PFSK-1 (cell line): Measurements from ENCODE around the gene SERGEF.

Experiments used
- POLR2AphosphoS5 ChIP-seq: IDR thresholded peaks from 2 replicates; pipeline ENCODE4 v1.6.1; 2012; ENCODE audit warnings: low read depth, mild to moderate bottlenecking, control low read depth, low read length, moderate library complexity
- TAF1 ChIP-seq: IDR thresholded peaks from 2 replicates; pipeline ENCODE4 v1.6.1; 2012; ENCODE audit warnings: low read length, control low read depth, borderline replicate concordance; ENCODE audit not compliant: insufficient read depth
- TF ChIP-seq, protein P1 (sequence below), 2 experiments: IDR thresholded peaks; 2 replicates each; pipeline versions ENCODE4 v1.6.1 to v1.8.0; 2011 to 2012; ENCODE audit warnings: low read depth in 2 of 2, low read length in 2 of 2, control low read depth in 1 of 2, inconsistent platforms in 1 of 2, mild to moderate bottlenecking in 1 of 2, moderate library complexity in 1 of 2; ENCODE audit not compliant: insufficient read depth in 1 of 2

DNA sequence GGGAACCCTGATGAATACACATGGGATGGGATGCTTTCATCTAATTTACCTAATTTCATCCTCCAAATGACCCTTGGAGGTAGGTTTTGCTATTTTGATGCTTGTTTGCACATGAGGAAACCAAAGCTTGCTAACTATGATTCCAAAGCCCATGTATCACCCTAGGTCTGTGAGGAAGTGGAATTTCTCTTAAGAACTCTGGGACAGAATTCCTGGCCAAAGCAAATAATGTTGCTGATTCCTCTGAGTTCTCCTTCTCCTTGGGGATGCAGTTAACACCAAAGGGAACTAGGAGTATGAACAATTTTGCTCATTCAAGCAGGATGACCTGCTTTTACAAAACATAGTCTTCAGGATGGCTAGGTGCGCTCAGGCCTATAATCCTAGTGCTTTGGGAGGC, 198.3 kb downstream of the SERGEF start:
- TF ChIP-seq POLR2AphosphoS5 (no peak), TAF1 (no peak)
- TF ChIP-seq, protein P1, sequence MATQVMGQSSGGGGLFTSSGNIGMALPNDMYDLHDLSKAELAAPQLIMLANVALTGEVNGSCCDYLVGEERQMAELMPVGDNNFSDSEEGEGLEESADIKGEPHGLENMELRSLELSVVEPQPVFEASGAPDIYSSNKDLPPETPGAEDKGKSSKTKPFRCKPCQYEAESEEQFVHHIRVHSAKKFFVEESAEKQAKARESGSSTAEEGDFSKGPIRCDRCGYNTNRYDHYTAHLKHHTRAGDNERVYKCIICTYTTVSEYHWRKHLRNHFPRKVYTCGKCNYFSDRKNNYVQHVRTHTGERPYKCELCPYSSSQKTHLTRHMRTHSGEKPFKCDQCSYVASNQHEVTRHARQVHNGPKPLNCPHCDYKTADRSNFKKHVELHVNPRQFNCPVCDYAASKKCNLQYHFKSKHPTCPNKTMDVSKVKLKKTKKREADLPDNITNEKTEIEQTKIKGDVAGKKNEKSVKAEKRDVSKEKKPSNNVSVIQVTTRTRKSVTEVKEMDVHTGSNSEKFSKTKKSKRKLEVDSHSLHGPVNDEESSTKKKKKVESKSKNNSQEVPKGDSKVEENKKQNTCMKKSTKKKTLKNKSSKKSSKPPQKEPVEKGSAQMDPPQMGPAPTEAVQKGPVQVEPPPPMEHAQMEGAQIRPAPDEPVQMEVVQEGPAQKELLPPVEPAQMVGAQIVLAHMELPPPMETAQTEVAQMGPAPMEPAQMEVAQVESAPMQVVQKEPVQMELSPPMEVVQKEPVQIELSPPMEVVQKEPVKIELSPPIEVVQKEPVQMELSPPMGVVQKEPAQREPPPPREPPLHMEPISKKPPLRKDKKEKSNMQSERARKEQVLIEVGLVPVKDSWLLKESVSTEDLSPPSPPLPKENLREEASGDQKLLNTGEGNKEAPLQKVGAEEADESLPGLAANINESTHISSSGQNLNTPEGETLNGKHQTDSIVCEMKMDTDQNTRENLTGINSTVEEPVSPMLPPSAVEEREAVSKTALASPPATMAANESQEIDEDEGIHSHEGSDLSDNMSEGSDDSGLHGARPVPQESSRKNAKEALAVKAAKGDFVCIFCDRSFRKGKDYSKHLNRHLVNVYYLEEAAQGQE (IDR thresholded peaks at IDR 0.05; ENCODE audit: insufficient read depth in 1 of 2, low read depth in 2 of 2, low read length in 2 of 2) = no peak
